NCI-H510A (cell line): ENCODE results near the gene DIP2A.
"Not testable (repeated sequence)": the region's sequence is repeated elsewhere in the genome, so short reads cannot be mapped to it uniquely, and the experiment has no call there.

Experiments
- DNase-seq: peaks from one replicate; lab custom pipeline; 2025; lab: John Stamatoyannopoulos, UW

DIP2A gene

GRCh38 chr21:46425041-46425440 lies 33.6 kb upstream of the DIP2A start:
- DNase-seq = no peak

GRCh38 chr21:46425571-46425970 lies 33.1 kb upstream of the DIP2A start:
- DNase-seq = peak; percentile 49

- no peak for DNase-seq
Measured at GRCh38 chr21:46426313-46427046, 32.2 kb upstream of the DIP2A start.

GRCh38 chr21:46427516-46427915 lies 31.2 kb upstream of the DIP2A start:
- no peak for DNase-seq

- DNase-seq = no peak
Measured at GRCh38 chr21:46428286-46428685, 30.4 kb upstream of the DIP2A start.

- DNase-seq = no peak
Measured at GRCh38 chr21:46428987-46429710, 29.5 kb upstream of the DIP2A start.

GRCh38 chr21:46429754-46430681 lies 28.7 kb upstream of the DIP2A start:
- no peak for DNase-seq

GRCh38 chr21:46431448-46431847 lies 27.2 kb upstream of the DIP2A start:
- no peak for DNase-seq

- DNase-seq = no peak
Measured at GRCh38 chr21:46431884-46432488, 26.7 kb upstream of the DIP2A start.

- not testable (repeated sequence) for DNase-seq
Measured at GRCh38 chr21:46433116-46433515, 25.6 kb upstream of the DIP2A start.

- DNase-seq = no peak
Measured at GRCh38 chr21:46434322-46434958, 24.3 kb upstream of the DIP2A start.

GRCh38 chr21:46435786-46436227 lies 22.9 kb upstream of the DIP2A start:
- no peak for DNase-seq

- DNase-seq = no peak
Measured at GRCh38 chr21:46436621-46437020, 22.1 kb upstream of the DIP2A start.

GRCh38 chr21:46437096-46437498 lies 21.6 kb upstream of the DIP2A start:
- DNase-seq = no peak

- no peak for DNase-seq
Measured at GRCh38 chr21:46437511-46437910, 21.2 kb upstream of the DIP2A start.

GRCh38 chr21:46438241-46438640 lies 20.4 kb upstream of the DIP2A start:
- no peak for DNase-seq

- no peak for DNase-seq
Measured at GRCh38 chr21:46439906-46440305, 18.8 kb upstream of the DIP2A start.

GRCh38 chr21:46441331-46441730 lies 17.4 kb upstream of the DIP2A start:
- DNase-seq = no peak

GRCh38 chr21:46441961-46442498 lies 16.7 kb upstream of the DIP2A start:
- no peak for DNase-seq

GRCh38 chr21:46442938-46443337 lies 15.8 kb upstream of the DIP2A start:
- DNase-seq = no peak

- no peak for DNase-seq
Measured at GRCh38 chr21:46443910-46444309, 14.8 kb upstream of the DIP2A start.
